ENCODE data around the gene TOR1AIP2. TPM values are rescaled to one million over a fixed set of nuclear protein-coding genes. Genes with fewer than 3 reads are reported as not detected.

The TOR1AIP2 gene
- total and polyA plus RNA-seq, 2 donors (not counting 3 experiments of a cell fraction or from before 2014, with no cell fraction given) = 18.6 to 101 TPM

DNA sequence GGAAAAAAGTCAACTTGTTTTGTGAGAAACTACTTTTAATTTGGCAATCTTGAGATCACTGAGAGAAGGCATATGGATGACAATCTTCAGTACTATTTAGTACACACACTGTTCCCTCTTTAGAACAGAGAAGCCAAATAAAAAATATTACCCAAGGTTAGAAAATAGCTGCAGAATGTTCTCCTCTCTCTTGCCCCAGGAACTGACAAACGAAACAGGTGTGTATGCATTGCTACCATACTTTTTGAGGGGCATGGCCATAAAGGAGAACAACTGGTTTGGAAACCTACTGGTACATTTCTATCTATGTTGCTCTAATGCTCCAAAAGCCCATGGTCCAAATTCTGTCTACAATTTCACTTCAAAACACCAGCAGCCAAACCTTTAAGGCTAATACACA is 5.7 kb downstream of the TOR1AIP2 start:
- intact Hi-C loops (cut with micrococcal nuclease) = no loop called here
- no peak for TF ChIP-seq FOS (IDR thresholded peaks at IDR 0.05; ENCODE audit: borderline replicate concordance, insufficient read depth, low read length)
- TF ChIP-seq EZH2 (IDR thresholded peaks at IDR 0.05; ENCODE audit: borderline replicate concordance, low read depth, low read length, severe bottlenecking) = no peak
- no peak for TF ChIP-seq CTCF (IDR thresholded peaks at IDR 0.05; ENCODE audit: extremely low read depth in 1 of 2, insufficient read depth in 1 of 2, low read depth in 1 of 2, low read length in 2 of 2)
- TF ChIP-seq MYC (IDR thresholded peaks at IDR 0.05; ENCODE audit: low read depth, low read length) = no peak
- TF ChIP-seq GATA2 (IDR thresholded peaks at IDR 0.05; ENCODE audit: insufficient read depth, insufficient read length, low read depth, low read length) = no peak
- no peak for TF ChIP-seq MAX (IDR thresholded peaks at IDR 0.05; ENCODE audit: insufficient read depth, insufficient read length)
- TF ChIP-seq JUN (IDR thresholded peaks at IDR 0.05; ENCODE audit: borderline replicate concordance, insufficient read depth, insufficient read length, low read depth) = no peak
- TF ChIP-seq POLR2A (IDR thresholded peaks at IDR 0.05; ENCODE audit: low read depth, low read length) = no peak
- TF ChIP-seq POLR2AphosphoS5 (IDR thresholded peaks at IDR 0.05; ENCODE audit: insufficient read depth, low read depth, low read length) = no peak

More for the DNA sequence above, 5.7 kb downstream of the TOR1AIP2 start:
- Histone ChIP-seq H3K27ac (ENCODE audit: insufficient read depth, low read depth, low read length) (no peak overlapping the region), H3K4me2 (ENCODE audit: insufficient read depth, low read length) (no peak overlapping the region), H2AFZ (ENCODE audit: low read depth, low read length) (no peak overlapping the region), H3K79me2 (ENCODE audit: control insufficient read depth, insufficient read depth, low read length) (peaks cover 82% of the 10 kb centered on the region), H3K9ac (replicated peaks; ENCODE audit: extremely low read depth, insufficient read depth, low read length) (no peak overlapping the region), H4K20me1 (replicated peaks; ENCODE audit: control insufficient read depth, extremely low read depth, insufficient read depth, low read length) (peaks cover 7% of the 10 kb centered on the region), H3K27me3 (ENCODE audit: control insufficient read depth in 2 of 2, insufficient read depth in 2 of 2, low read length in 2 of 2) (no peaks in the 10 kb centered on the region), H3K4me3 (replicated peaks in 1 of 3; ENCODE audit: insufficient read depth in 1 of 3, low read depth in 1 of 3, low read length in 3 of 3) (no peak overlapping the region), H3K36me3 (ENCODE audit: control insufficient read depth in 2 of 2, extremely low read depth in 1 of 2, insufficient read depth in 2 of 2, low read length in 2 of 2) (peaks cover 8% of the 10 kb centered on the region in 2 experiments), H3K9me3 (replicated peaks; ENCODE audit: control insufficient read depth, insufficient read depth, low read length) (no peaks in the 10 kb centered on the region), H3K4me1 (ENCODE audit: control insufficient read depth, extremely low read depth, insufficient read depth, low read length) (peaks cover 15% of the 10 kb centered on the region), H3K9me1 (replicated peaks; ENCODE audit: control insufficient read depth, extremely low read depth, insufficient read depth, low read length) (no peaks in the 10 kb centered on the region)
- FAIRE-seq = no peak
- dilution Hi-C loops (cut with MboI; ENCODE audit: extremely low pct_ligation_motif_present, low sequenced_read_pairs) = no loop called here
- CTCF ChIA-PET = interaction anchor here (0.7 to 1.0 kb wide), 3 partner anchors 297 to 309 kb away, joined by 5 to 6 read pairs (median 6); no protein-coding TSS in a partner anchor
- no TSS peak for BruUV-seq (replicated peaks)
- POLR2A ChIA-PET = no interaction called here
- no peak for DNase-seq (ENCODE audit: low read depth, low spot score)

All from endothelial cell of umbilical vein (primary cell).